ENCODE results near the gene HACD3. TPM values are rescaled to one million over a fixed set of nuclear protein-coding genes. Genes with fewer than 3 reads are reported as not detected.

HACD3 gene
- total RNA-seq, 1 donor from 2014 or later, result 107 TPM

DNA sequence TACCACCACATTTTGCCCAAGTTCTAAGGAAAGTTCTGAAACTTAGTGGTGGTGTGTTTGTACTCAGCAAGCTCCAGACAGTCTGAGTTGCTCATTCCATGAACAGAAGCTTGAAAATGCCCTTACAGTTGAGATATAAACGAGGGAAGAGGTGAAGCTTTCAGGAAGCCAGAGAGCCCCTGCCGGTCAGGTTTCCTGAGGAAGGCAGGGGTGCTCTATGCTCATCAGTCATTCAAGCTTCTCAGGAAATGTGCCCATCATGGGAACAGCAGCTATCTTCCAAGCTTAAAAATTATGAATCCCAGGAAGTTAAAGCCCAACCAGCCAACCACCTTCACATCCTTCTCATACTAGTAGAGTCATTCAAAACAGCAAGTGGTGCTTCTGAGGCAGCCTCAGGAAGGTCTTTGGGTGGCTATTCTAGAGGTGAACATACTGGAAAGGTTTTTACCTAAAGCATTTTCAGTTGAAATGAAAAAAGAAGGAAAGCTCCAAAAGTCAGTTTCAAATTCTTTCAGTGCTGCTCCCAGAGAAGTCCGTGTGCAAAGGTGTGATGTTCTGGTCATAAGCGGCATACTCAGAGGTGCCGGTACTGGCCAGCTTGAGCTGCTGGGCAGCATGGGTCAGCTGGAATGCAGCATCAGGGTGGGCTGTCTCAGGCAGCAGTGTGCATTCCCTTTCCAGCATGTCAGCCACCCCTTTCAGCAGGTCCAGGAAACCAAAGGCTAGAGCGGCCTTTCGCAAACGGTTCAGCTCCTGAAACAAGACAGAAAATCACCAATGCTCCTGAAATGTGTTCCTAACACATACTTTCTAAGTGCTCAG lies 48.9 kb downstream of the HACD3 start:
- TF ChIP-seq, protein P1, sequence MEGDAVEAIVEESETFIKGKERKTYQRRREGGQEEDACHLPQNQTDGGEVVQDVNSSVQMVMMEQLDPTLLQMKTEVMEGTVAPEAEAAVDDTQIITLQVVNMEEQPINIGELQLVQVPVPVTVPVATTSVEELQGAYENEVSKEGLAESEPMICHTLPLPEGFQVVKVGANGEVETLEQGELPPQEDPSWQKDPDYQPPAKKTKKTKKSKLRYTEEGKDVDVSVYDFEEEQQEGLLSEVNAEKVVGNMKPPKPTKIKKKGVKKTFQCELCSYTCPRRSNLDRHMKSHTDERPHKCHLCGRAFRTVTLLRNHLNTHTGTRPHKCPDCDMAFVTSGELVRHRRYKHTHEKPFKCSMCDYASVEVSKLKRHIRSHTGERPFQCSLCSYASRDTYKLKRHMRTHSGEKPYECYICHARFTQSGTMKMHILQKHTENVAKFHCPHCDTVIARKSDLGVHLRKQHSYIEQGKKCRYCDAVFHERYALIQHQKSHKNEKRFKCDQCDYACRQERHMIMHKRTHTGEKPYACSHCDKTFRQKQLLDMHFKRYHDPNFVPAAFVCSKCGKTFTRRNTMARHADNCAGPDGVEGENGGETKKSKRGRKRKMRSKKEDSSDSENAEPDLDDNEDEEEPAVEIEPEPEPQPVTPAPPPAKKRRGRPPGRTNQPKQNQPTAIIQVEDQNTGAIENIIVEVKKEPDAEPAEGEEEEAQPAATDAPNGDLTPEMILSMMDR (IDR thresholded peaks at IDR 0.05; ENCODE audit: unreplicated experiment), result no peak
- Mint-ChIP-seq H3K4me1 (ENCODE audit: unreplicated experiment) (peaks cover 68% of the 10 kb centered on the region), H3K9me3 (ENCODE audit: unreplicated experiment) (no peaks in the 10 kb centered on the region), H3K27me3 (ENCODE audit: unreplicated experiment) (peaks cover 7% of the 10 kb centered on the region), H3K27ac (ENCODE audit: unreplicated experiment) (peak overlapping the region; percentile 85), H3K4me3 (ENCODE audit: unreplicated experiment) (peak overlapping the region; percentile 65), H3K36me3 (ENCODE audit: low read depth, unreplicated experiment) (peaks cover 45% of the 10 kb centered on the region)
- DNase-seq (ENCODE audit: low spot score), result peak; percentile 16

DNA sequence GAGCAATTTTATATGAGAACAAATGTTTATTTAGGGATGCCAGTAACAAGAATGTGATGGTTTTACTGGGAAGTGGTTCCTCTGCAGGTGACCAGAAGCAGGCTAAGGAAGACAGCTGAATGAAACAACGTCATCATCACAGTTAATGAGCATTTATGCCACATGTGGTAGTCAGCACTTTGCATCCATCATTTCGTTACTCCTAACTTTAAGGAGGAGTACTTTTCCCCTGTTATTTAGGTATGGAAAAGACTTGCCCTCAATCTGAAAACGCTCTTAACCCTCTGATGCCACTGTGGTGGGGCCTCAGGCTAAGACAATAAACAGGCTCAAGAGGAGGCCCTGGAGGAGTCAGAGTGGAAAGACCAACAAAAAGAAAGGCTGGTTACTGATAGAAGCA lies 49.5 kb downstream of the HACD3 start:
- DNase-seq (ENCODE audit: low spot score), result no peak
- TF ChIP-seq, protein P1 (IDR thresholded peaks at IDR 0.05; ENCODE audit: unreplicated experiment), result no peak
- H3K9me3 Mint-ChIP-seq (ENCODE audit: unreplicated experiment), result no peaks in the 10 kb centered on the region
- peak overlapping the region; percentile 65 for H3K4me3 Mint-ChIP-seq (ENCODE audit: unreplicated experiment)
- peak overlapping the region; percentile 85 for H3K27ac Mint-ChIP-seq (ENCODE audit: unreplicated experiment)
- peaks cover 69% of the 10 kb centered on the region for H3K4me1 Mint-ChIP-seq (ENCODE audit: unreplicated experiment)
- H3K27me3 Mint-ChIP-seq (ENCODE audit: unreplicated experiment), result peaks cover 7% of the 10 kb centered on the region
- H3K36me3 Mint-ChIP-seq (ENCODE audit: low read depth, unreplicated experiment), result peaks cover 42% of the 10 kb centered on the region

DNA sequence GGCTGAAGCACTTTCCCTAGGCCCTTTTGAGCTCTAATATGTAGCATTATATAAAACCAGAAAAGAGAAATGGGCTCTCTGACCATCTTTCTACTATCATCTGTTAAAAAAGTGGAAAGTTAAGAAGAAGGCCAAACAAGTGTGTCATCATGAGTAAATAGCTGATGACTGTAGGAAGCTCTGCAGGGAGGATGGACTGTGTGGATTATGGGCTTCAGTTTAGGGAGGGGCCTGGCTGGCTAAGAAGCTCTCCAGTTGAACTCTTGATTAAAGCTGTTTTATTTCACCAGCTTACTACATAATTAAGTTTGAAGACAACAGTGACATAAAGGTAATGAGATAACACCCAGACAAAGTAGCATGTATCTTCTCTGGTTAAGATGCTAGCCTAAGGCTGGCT lies 50.0 kb downstream of the HACD3 start:
- peak overlapping the region; percentile 85 for H3K27ac Mint-ChIP-seq (ENCODE audit: unreplicated experiment)
- H3K36me3 Mint-ChIP-seq (ENCODE audit: low read depth, unreplicated experiment), result peaks cover 42% of the 10 kb centered on the region
- peaks cover 7% of the 10 kb centered on the region for H3K27me3 Mint-ChIP-seq (ENCODE audit: unreplicated experiment)
- H3K4me1 Mint-ChIP-seq (ENCODE audit: unreplicated experiment), result peaks cover 71% of the 10 kb centered on the region
- no peaks in the 10 kb centered on the region for H3K9me3 Mint-ChIP-seq (ENCODE audit: unreplicated experiment)
- H3K4me3 Mint-ChIP-seq (ENCODE audit: unreplicated experiment), result no peak overlapping the region
- DNase-seq (ENCODE audit: low spot score), result no peak
- TF ChIP-seq, protein P1 (IDR thresholded peaks at IDR 0.05; ENCODE audit: unreplicated experiment), result no peak

DNA sequence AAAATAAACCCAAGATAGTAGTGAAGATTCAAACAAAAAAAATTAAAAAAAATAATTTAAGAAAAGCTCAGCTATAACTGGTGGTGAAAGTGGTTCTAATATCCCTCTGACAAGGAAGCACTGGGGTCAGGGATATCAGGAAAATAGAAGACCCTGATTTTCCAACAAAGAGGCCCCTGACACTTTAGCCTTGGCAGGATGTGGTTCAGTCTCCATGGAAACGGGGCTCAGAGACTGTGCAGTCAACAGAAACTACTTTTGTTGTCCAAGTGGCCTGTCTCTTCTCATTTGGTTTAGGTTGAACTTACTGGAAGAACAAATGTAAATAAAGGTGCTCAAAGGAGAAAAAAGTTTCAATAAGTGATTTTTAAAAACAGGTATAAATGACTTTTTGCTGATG lies 53.4 kb downstream of the HACD3 start:
- Mint-ChIP-seq H3K27ac (ENCODE audit: unreplicated experiment) (peak overlapping the region; percentile 100), H3K9me3 (ENCODE audit: unreplicated experiment) (no peaks in the 10 kb centered on the region), H3K36me3 (ENCODE audit: low read depth, unreplicated experiment) (peaks cover 31% of the 10 kb centered on the region), H3K4me3 (ENCODE audit: unreplicated experiment) (peak overlapping the region; percentile 74), H3K4me1 (ENCODE audit: unreplicated experiment) (peaks cover 58% of the 10 kb centered on the region), H3K27me3 (ENCODE audit: unreplicated experiment) (peaks cover 5% of the 10 kb centered on the region)
- TF ChIP-seq, protein P1 (IDR thresholded peaks at IDR 0.05; ENCODE audit: unreplicated experiment), result no peak
- peak; percentile 65 for DNase-seq (ENCODE audit: low spot score)

DNA sequence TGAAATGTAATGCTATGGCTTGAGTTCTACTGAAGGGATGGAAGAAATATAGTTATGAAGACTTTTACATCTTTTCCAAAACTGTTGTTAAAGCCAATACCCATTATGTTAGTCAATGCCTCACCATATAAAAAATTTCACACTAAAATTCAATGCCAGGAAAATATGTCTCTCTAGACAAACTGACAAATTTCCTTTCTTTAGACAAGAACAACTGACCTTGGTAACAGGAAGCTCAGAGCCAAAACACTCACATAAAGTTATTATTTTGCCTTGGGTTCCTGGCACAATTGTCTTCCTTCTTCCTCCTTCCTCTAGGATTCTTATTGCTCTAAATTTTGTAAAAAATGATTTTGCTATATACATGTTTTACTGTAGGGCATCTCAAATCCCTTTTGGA lies 54.0 kb downstream of the HACD3 start:
- no peak for DNase-seq (ENCODE audit: low spot score)
- peaks cover 31% of the 10 kb centered on the region for H3K36me3 Mint-ChIP-seq (ENCODE audit: low read depth, unreplicated experiment)
- TF ChIP-seq, protein P1 (IDR thresholded peaks at IDR 0.05; ENCODE audit: unreplicated experiment), result no peak
- H3K27me3 Mint-ChIP-seq (ENCODE audit: unreplicated experiment), result peaks cover 5% of the 10 kb centered on the region
- H3K4me3 Mint-ChIP-seq (ENCODE audit: unreplicated experiment), result peak overlapping the region; percentile 69
- H3K4me1 Mint-ChIP-seq (ENCODE audit: unreplicated experiment), result peaks cover 52% of the 10 kb centered on the region
- peak overlapping the region; percentile 100 for H3K27ac Mint-ChIP-seq (ENCODE audit: unreplicated experiment)
- H3K9me3 Mint-ChIP-seq (ENCODE audit: unreplicated experiment), result no peaks in the 10 kb centered on the region

Data from endothelial cell (in vitro differentiated cells).